HEK293 (cell line): ENCODE results near the gene GALNTL6.

Experiments
- CTCF ChIA-PET: fragments of 350-600 bp; formaldehyde crosslinking; extraction: SDS; loops from one replicate; lab custom pipeline; 2021; ENCODE audit warnings: antibody characterized with exemption; lab: Yijun Ruan, JAX
- POLR2A ChIA-PET: fragments of 300-600 bp; formaldehyde crosslinking; extraction: SDS; loops from one replicate; lab custom pipeline; 2020; ENCODE audit warnings: antibody characterized with exemption, inconsistent platforms; lab: Yijun Ruan, JAX
- H3K27ac ChIP-seq: fragments of 200-500 bp; sonication (Bioruptor generic); 2 replicates; pipeline ENCODE4 v1.5.1; 2014; ENCODE audit warnings: low read depth, low read length, control low read depth, inconsistent platforms; ENCODE audit errors: extremely low read depth
- H3K36me3 ChIP-seq, 2 experiments: fragments of 200-500 bp in 1 of 2; sonication (Bioruptor generic) in 1 of 2; 1 replicate in 1 of 2; 2 replicates in 1 of 2; pipeline ENCODE4 v1.5.1; 2014 to 2017; ENCODE audit warnings: inconsistent platforms in 2 of 2, low read length in 2 of 2; ENCODE audit not compliant: control insufficient read depth in 2 of 2, insufficient read depth in 1 of 2
- H3K4me1 ChIP-seq: fragments of 200-500 bp; sonication (Bioruptor generic); 2 replicates; pipeline ENCODE4 v1.5.1; 2014; ENCODE audit warnings: mild to moderate bottlenecking, low read length, inconsistent platforms; ENCODE audit not compliant: control insufficient read depth, insufficient read depth
- H3K4me3 ChIP-seq: 2 replicates; pipeline ENCODE4 v1.5.1; 2011; ENCODE audit warnings: low read depth, mild to moderate bottlenecking, control low read depth, low read length, moderate library complexity
- H3K9me3 ChIP-seq: fragments of 200-500 bp; sonication (Bioruptor generic); 2 replicates; pipeline ENCODE4 v1.5.1; 2014; ENCODE audit warnings: low read depth, low read length, inconsistent platforms; ENCODE audit not compliant: control insufficient read depth, insufficient read depth
- HIC1 ChIP-seq: fragments of 450-650 bp; formaldehyde crosslinking; IDR thresholded peaks from 2 replicates; pipeline ENCODE4 v1.5.1; 2016; ENCODE audit warnings: missing biosample characterization, missing genetic modification characterization
- KLF8 ChIP-seq: fragments of 450-650 bp; formaldehyde crosslinking; IDR thresholded peaks from 2 replicates; pipeline ENCODE4 v1.5.1; 2016; ENCODE audit warnings: missing biosample characterization, missing genetic modification characterization
- PRDM6 ChIP-seq: fragments of 450-650 bp; formaldehyde crosslinking; IDR thresholded peaks from 2 replicates; pipeline ENCODE4 v1.5.1; 2017; ENCODE audit warnings: missing biosample characterization, missing genetic modification characterization
- REPIN1 ChIP-seq: fragments of 450-650 bp; formaldehyde crosslinking; IDR thresholded peaks from 2 replicates; pipeline ENCODE4 v1.5.1; 2017; ENCODE audit warnings: missing biosample characterization, missing genetic modification characterization, low read depth
- TRIM28 ChIP-seq: IDR thresholded peaks from 2 replicates; pipeline ENCODE4 v1.6.1; 2011; ENCODE audit warnings: low read length, control low read depth, borderline replicate concordance
- ZBTB21 ChIP-seq: fragments of 450-650 bp; formaldehyde crosslinking; IDR thresholded peaks from 2 replicates; pipeline ENCODE4 v1.5.1; 2017; ENCODE audit warnings: missing biosample characterization, missing genetic modification characterization
- ZBTB48 ChIP-seq: fragments of 450-650 bp; formaldehyde crosslinking; IDR thresholded peaks from 2 replicates; pipeline ENCODE4 v1.5.1; 2016; ENCODE audit warnings: missing biosample characterization, missing genetic modification characterization
- ZFHX2 ChIP-seq: fragments of 450-650 bp; formaldehyde crosslinking; conservative IDR thresholded peaks from 2 replicates; pipeline ENCODE4 v1.5.1; 2016; ENCODE audit warnings: missing biosample characterization, missing genetic modification characterization
- ZNF146 ChIP-seq: fragments of 450-650 bp; formaldehyde crosslinking; IDR thresholded peaks from 2 replicates; pipeline ENCODE4 v1.5.1; 2016; ENCODE audit warnings: missing biosample characterization, missing genetic modification characterization
- ZNF214 ChIP-seq: fragments of 450-650 bp; formaldehyde crosslinking; IDR thresholded peaks from 2 replicates; pipeline ENCODE4 v1.5.1; 2017; ENCODE audit warnings: missing biosample characterization, mild to moderate bottlenecking, missing genetic modification characterization, borderline replicate concordance
- ZNF221 ChIP-seq: fragments of 450-650 bp; formaldehyde crosslinking; IDR thresholded peaks from 2 replicates; pipeline ENCODE4 v1.5.1; 2017; ENCODE audit warnings: missing biosample characterization, missing genetic modification characterization, borderline replicate concordance
- ZNF239 ChIP-seq: fragments of 450-650 bp; formaldehyde crosslinking; IDR thresholded peaks from 2 replicates; pipeline ENCODE4 v1.5.1; 2016; ENCODE audit warnings: missing biosample characterization, missing genetic modification characterization
- ZNF341 ChIP-seq: fragments of 450-650 bp; formaldehyde crosslinking; IDR thresholded peaks from 2 replicates; pipeline ENCODE4; 2016; ENCODE audit warnings: low read depth, missing biosample characterization, missing genetic modification characterization
- ZNF394 ChIP-seq: fragments of 450-650 bp; formaldehyde crosslinking; IDR thresholded peaks from 2 replicates; pipeline ENCODE4 v1.5.1; 2016; ENCODE audit warnings: missing biosample characterization, missing genetic modification characterization, mild to moderate bottlenecking, moderate library complexity, borderline replicate concordance
- ZNF404 ChIP-seq: fragments of 450-650 bp; formaldehyde crosslinking; IDR thresholded peaks from 2 replicates; pipeline ENCODE4 v1.5.1; 2017; ENCODE audit warnings: missing biosample characterization, missing genetic modification characterization
- ZNF433 ChIP-seq: fragments of 450-650 bp; formaldehyde crosslinking; IDR thresholded peaks from 2 replicates; pipeline ENCODE4 v1.5.1; 2016; ENCODE audit warnings: missing biosample characterization, missing genetic modification characterization, low read depth
- ZNF449 ChIP-seq: fragments of 450-650 bp; formaldehyde crosslinking; IDR thresholded peaks from 2 replicates; pipeline ENCODE4 v1.5.1; 2017; ENCODE audit warnings: missing biosample characterization, mild to moderate bottlenecking, missing genetic modification characterization, moderate library complexity
- ZNF530 ChIP-seq: fragments of 450-650 bp; formaldehyde crosslinking; IDR thresholded peaks from 2 replicates; pipeline ENCODE4 v1.5.1; 2016; ENCODE audit warnings: low read depth, missing biosample characterization, missing genetic modification characterization
- ZNF560 ChIP-seq: fragments of 450-650 bp; formaldehyde crosslinking; IDR thresholded peaks from 2 replicates; pipeline ENCODE4 v1.5.1; 2017; ENCODE audit warnings: missing biosample characterization, missing genetic modification characterization, borderline replicate concordance
- ZNF664 ChIP-seq: fragments of 450-650 bp; formaldehyde crosslinking; IDR thresholded peaks from 2 replicates; pipeline ENCODE4 v1.5.1; 2016; ENCODE audit warnings: missing biosample characterization, missing genetic modification characterization
- ZNF707 ChIP-seq: fragments of 450-650 bp; formaldehyde crosslinking; IDR thresholded peaks from 2 replicates; pipeline ENCODE4 v1.5.1; 2016; ENCODE audit warnings: missing biosample characterization, missing genetic modification characterization
- TF ChIP-seq, protein P1 (sequence below): fragments of 450-650 bp; IDR thresholded peaks from 2 replicates; pipeline ENCODE4 v1.5.1; 2018; ENCODE audit warnings: missing biosample characterization, mild to moderate bottlenecking, missing genetic modification characterization
- TF ChIP-seq, protein P2 (sequence below): fragments of 450-650 bp; formaldehyde crosslinking; optimal IDR thresholded peaks from 2 replicates; pipeline ENCODE3; 2016; ENCODE audit warnings: missing biosample characterization, mild to moderate bottlenecking, missing genetic modification characterization

GALNTL6 gene

DNA sequence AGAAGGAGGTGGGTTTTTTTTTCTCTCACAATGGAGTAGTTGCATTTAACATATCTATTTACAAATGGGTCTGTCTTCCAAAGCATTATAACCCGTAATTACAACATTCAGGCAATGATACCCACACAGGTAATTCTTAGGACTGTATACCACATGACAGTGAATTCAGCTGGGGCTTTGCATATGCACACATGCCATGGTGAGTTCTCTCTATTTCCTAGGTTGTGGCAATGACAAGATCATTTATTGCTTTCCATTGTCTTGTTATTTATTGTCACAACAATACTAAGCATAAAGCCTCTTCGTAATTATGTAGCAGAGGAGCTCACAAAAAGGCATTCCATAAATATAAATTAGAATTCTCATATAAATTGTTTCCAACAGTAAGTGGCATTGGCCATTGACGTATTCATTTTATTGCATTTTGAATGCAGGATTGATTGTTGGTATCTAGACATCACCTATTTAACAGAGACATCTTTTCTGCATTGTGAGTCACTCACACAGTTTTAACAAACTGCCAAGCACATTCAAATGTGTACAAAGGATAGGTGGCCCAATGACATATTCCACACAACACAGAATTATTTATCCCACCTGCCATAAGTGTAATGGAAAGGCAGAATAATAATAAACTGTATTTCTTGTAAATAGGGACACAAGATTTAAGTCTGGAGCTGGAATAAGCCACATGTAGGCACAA is 964.7 kb downstream of the GALNTL6 start:
- POLR2A ChIA-PET, result no interaction called here
- TF ChIP-seq ZFHX2 (tag by site-specific recombination), result no peak
- no peak for TF ChIP-seq ZNF449 (tag by site-specific recombination)
- no peak for TF ChIP-seq ZBTB21 (tag by site-specific recombination)
- Histone ChIP-seq H3K36me3 (no peaks in the 10 kb centered on the region), H3K4me1 (no peaks in the 10 kb centered on the region), H3K9me3 (no peaks in the 10 kb centered on the region), H3K27ac (no peak overlapping the region), H3K4me3 (no peak overlapping the region)
- CTCF ChIA-PET, result interaction anchor here (0.5 kb wide), 1 partner anchor 1714 kb away, joined by 3 read pairs; no protein-coding TSS in a partner anchor

DNA sequence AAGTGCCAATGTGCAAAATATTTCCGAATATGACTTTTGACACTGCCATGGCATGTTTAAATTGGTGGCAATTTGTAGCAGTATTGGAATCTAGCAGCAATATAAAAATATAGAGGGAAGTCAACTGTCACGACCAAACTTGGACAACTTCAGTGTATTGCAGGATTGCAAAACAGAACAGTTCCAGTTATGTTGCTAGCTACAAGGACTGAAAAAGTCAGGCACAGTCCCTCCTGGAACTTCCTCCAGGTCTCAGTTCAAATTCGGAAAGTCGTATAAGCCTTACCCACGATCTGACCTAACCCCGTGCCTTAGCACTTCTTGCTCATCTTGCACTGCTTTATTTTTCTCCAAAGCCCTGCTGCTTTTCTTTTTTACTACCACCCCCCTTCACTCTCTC is 965.4 kb downstream of the GALNTL6 start:
- Histone ChIP-seq H3K9me3 (no peaks in the 10 kb centered on the region), H3K4me1 (no peaks in the 10 kb centered on the region), H3K4me3 (no peak overlapping the region), H3K27ac (no peak overlapping the region), H3K36me3 (no peaks in the 10 kb centered on the region)
- ChIA-PET CTCF (interaction anchor here (0.5 kb wide), 1 partner anchor 1715 kb away, joined by 3 read pairs; no protein-coding TSS in a partner anchor), POLR2A (no interaction called here)
- no peak for TF ChIP-seq ZNF341 (tag by site-specific recombination)
- no peak for TF ChIP-seq ZNF404 (tag by site-specific recombination)
- no peak for TF ChIP-seq ZNF530
- TF ChIP-seq TRIM28, result no peak
- TF ChIP-seq ZNF394 (tag by site-specific recombination), result no peak
- TF ChIP-seq ZNF560, result no peak
- TF ChIP-seq ZNF707, result no peak
- TF ChIP-seq ZNF664 (tag by site-specific recombination), result no peak
- TF ChIP-seq ZNF221 (tag by site-specific recombination), result no peak
- TF ChIP-seq ZNF433 (tag by site-specific recombination), result no peak
- TF ChIP-seq ZBTB48 (tag by site-specific recombination), result no peak
- no peak for TF ChIP-seq HIC1 (tag by site-specific recombination)
- TF ChIP-seq ZNF146 (tag by site-specific recombination), result no peak
- no peak for TF ChIP-seq ZNF214
- TF ChIP-seq ZNF239 (tag by site-specific recombination), result no peak
- no peak for TF ChIP-seq PRDM6 (tag by site-specific recombination)
- TF ChIP-seq, protein P1, sequence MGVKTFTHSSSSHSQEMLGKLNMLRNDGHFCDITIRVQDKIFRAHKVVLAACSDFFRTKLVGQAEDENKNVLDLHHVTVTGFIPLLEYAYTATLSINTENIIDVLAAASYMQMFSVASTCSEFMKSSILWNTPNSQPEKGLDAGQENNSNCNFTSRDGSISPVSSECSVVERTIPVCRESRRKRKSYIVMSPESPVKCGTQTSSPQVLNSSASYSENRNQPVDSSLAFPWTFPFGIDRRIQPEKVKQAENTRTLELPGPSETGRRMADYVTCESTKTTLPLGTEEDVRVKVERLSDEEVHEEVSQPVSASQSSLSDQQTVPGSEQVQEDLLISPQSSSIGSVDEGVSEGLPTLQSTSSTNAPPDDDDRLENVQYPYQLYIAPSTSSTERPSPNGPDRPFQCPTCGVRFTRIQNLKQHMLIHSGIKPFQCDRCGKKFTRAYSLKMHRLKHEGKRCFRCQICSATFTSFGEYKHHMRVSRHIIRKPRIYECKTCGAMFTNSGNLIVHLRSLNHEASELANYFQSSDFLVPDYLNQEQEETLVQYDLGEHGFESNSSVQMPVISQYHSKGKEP (tag by site-specific recombination), result no peak
- TF ChIP-seq REPIN1 (tag by site-specific recombination), result no peak
- no peak for TF ChIP-seq KLF8 (tag by site-specific recombination)
- TF ChIP-seq, protein P2, sequence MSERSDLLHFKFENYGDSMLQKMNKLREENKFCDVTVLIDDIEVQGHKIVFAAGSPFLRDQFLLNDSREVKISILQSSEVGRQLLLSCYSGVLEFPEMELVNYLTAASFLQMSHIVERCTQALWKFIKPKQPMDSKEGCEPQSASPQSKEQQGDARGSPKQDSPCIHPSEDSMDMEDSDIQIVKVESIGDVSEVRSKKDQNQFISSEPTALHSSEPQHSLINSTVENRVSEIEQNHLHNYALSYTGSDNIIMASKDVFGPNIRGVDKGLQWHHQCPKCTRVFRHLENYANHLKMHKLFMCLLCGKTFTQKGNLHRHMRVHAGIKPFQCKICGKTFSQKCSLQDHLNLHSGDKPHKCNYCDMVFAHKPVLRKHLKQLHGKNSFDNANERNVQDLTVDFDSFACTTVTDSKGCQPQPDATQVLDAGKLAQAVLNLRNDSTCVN (tag by site-specific recombination), result no peak
